WERI-Rb-1 (cell line): Measurements from ENCODE around the gene GGT7.
A peak's percentile ranks its signal among the peaks of the same experiment; 100 is the strongest.
"Not testable (repeated sequence)": the region's sequence is repeated elsewhere in the genome, so short reads cannot be mapped to it uniquely, and the experiment has no call there.

Experiments used
- DNase-seq: peaks from one replicate; pipeline ENCODE4 v3.0.0-alpha.2; 2020
- H3K27ac ChIP-seq: fragments of 250-450 bp; sonication (Bioruptor Pico); 2 replicates; pipeline ENCODE4 v1.5.1; 2020; ENCODE audit warnings: mild to moderate bottlenecking, moderate library complexity
- H3K27me3 ChIP-seq: fragments of 250-450 bp; sonication (Bioruptor Pico); 2 replicates; pipeline ENCODE4 v1.5.1; 2021; ENCODE audit warnings: mild to moderate bottlenecking, low read depth, moderate library complexity; ENCODE audit not compliant: insufficient read depth, severe bottlenecking
- H3K36me3 ChIP-seq: fragments of 250-450 bp; sonication (Bioruptor Pico); 2 replicates; pipeline ENCODE4 v1.5.1; 2020; ENCODE audit warnings: mild to moderate bottlenecking, moderate library complexity
- H3K4me3 ChIP-seq: 2 replicates; pipeline ENCODE4 v1.5.1; 2011; ENCODE audit warnings: low read depth, mild to moderate bottlenecking, control low read depth, low read length
- H3K9me3 ChIP-seq: fragments of 250-450 bp; sonication (Bioruptor Pico); 2 replicates; pipeline ENCODE4 v1.5.1; 2021; ENCODE audit warnings: mild to moderate bottlenecking, moderate library complexity; ENCODE audit not compliant: severe bottlenecking
- TF ChIP-seq, protein P1 (sequence below): IDR thresholded peaks from 2 replicates; pipeline ENCODE4 v1.5.1; 2011; ENCODE audit warnings: low read depth, mild to moderate bottlenecking, control low read depth, inconsistent platforms, low read length

The GGT7 gene

GRCh38 chr20:34817801-34818200, 54.9 kb downstream of the GGT7 start:
- no peak overlapping the region for H3K27ac ChIP-seq
- peaks cover 2% of the 10 kb centered on the region for H3K36me3 ChIP-seq
- TF ChIP-seq, protein P1, sequence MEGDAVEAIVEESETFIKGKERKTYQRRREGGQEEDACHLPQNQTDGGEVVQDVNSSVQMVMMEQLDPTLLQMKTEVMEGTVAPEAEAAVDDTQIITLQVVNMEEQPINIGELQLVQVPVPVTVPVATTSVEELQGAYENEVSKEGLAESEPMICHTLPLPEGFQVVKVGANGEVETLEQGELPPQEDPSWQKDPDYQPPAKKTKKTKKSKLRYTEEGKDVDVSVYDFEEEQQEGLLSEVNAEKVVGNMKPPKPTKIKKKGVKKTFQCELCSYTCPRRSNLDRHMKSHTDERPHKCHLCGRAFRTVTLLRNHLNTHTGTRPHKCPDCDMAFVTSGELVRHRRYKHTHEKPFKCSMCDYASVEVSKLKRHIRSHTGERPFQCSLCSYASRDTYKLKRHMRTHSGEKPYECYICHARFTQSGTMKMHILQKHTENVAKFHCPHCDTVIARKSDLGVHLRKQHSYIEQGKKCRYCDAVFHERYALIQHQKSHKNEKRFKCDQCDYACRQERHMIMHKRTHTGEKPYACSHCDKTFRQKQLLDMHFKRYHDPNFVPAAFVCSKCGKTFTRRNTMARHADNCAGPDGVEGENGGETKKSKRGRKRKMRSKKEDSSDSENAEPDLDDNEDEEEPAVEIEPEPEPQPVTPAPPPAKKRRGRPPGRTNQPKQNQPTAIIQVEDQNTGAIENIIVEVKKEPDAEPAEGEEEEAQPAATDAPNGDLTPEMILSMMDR: no peak
- no peaks in the 10 kb centered on the region for H3K27me3 ChIP-seq
- DNase-seq: no peak
- H3K4me3 ChIP-seq: no peak overlapping the region
- H3K9me3 ChIP-seq: no peaks in the 10 kb centered on the region

GRCh38 chr20:34817072-34817471, 55.6 kb downstream of the GGT7 start:
- Histone ChIP-seq H3K36me3 (peaks cover 2% of the 10 kb centered on the region), H3K27ac (no peak overlapping the region), H3K9me3 (no peaks in the 10 kb centered on the region), H3K4me3 (no peak overlapping the region), H3K27me3 (no peaks in the 10 kb centered on the region)
- TF ChIP-seq, protein P1: no peak
- no peak for DNase-seq

- no peak for DNase-seq
- no peaks in the 10 kb centered on the region for H3K9me3 ChIP-seq
- H3K27ac ChIP-seq: no peak overlapping the region
Observed at GRCh38 chr20:34815636-34816035, 57.0 kb downstream of the GGT7 start.

DNA sequence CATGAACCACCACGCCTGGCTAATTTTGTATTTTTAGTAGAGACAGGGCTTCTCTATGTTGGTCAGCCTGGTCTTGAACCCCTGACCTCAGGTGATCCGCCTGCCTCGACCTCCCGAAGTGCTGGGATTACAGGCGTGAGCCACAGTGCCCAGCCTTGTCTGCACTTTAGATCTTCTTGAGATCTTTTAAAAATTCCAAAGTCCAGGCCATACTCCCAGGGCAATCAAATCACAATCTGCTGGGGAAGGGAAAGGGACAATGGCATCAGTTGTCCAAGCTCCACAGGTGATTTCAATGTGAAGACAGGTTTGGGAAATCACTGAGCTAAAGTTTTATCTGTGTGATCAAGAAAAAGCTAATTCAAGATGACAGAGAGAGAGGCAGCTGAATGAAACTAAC, 64.1 kb downstream of the GGT7 start:
- TF ChIP-seq, protein P1: no peak
- Histone ChIP-seq H3K9me3 (no peaks in the 10 kb centered on the region), H3K27me3 (no peaks in the 10 kb centered on the region), H3K27ac (no peak overlapping the region), H3K4me3 (no peak overlapping the region), H3K36me3 (no peaks in the 10 kb centered on the region)
- no peak for DNase-seq

More at GRCh38 chr20:34815636-34816035, 57.0 kb downstream of the GGT7 start:
- TF ChIP-seq, protein P1: no peak
- peaks cover 2% of the 10 kb centered on the region for H3K36me3 ChIP-seq
- H3K4me3 ChIP-seq: no peak overlapping the region
- no peaks in the 10 kb centered on the region for H3K27me3 ChIP-seq

GRCh38 chr20:34807944-34808465, 64.7 kb downstream of the GGT7 start:
- H3K36me3 ChIP-seq, H3K9me3 ChIP-seq, H3K27me3 ChIP-seq, H3K4me3 ChIP-seq, H3K27ac ChIP-seq, DNase-seq: not testable (repeated sequence)

DNA sequence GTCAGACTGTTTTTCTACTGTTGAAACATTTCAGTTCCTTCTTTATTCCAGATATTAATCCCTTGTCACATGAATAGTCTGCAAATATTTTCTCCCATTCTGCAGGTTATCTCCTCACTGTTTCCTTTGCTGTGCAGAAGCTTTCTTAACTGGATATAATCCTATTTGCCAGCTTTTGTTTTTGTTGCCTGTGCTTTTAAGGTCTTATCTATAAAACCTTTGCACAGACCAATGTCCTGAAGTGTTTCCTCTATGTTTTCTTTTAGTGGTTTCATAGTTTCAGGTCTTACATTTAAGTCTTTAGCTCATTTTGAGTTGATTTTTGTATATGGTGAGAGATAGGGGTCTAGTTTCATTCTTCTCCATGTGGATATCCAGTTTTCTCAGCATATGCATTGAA, 66.4 kb downstream of the GGT7 start:
- no peak for DNase-seq
- peak overlapping the region; percentile 14; the same call in 1 of the 2 replicates for H3K27ac ChIP-seq
- TF ChIP-seq, protein P1: no peak

More for the DNA sequence above, 66.4 kb downstream of the GGT7 start:
- H3K27me3 ChIP-seq: no peaks in the 10 kb centered on the region
- H3K36me3 ChIP-seq: no peaks in the 10 kb centered on the region; the same call in 1 of the 2 replicates
- H3K4me3 ChIP-seq: no peak overlapping the region
- no peaks in the 10 kb centered on the region for H3K9me3 ChIP-seq
